Measurements from ENCODE around the gene SETX.

The SETX gene

DNA sequence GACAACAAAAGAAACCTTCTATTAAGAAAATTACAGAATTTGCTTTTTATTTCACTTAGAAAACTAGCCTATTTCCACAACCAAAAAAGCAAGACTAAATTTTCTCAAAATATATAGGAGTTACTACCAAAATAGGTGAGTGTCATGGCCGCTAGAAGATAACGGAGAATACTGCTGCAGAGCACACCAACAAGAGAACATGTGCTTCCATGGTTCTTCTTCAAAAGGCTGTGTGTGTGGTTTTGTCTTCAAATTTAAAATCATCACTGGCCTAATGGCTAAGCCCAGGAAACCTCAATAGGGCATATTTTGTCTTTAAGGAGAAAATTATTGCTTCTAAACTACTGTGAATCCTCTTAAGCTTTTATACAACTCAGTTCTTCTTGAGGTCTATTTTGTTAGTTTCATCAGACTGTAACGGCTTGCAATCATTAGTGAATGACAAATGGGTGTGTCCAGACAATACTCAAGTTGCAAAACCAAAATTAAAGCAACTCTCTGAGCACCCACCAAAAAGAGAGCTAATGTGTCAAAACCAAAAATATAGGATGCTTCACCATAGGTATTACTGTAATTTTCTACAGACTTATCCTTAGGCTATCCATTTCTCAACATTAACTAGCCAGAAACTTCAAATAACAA lies 3.3 kb downstream of the SETX start:
- DNase-seq = peak; percentile 41

DNA sequence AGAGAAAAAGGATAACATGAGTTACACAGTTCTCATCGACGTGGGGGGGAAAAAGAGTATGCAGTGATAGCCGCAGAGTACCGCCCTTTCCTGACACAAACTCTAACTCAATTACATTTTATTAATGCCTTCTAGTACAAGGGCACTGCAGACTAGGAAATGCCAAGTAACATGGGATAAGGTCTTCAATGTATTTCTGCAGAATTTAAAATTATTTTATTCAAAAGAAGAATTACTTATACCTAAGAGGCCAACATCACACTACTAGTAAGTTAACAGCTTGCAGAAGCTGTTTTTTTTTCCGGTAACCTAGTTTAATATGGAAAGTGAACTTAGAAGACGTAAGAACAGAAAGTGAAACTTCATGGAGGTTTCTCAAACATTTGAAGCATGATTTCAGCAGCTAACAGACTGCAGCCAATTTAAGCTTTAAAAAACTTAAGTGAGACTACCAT lies 3.9 kb downstream of the SETX start:
- peak; percentile 70 for DNase-seq

DNA sequence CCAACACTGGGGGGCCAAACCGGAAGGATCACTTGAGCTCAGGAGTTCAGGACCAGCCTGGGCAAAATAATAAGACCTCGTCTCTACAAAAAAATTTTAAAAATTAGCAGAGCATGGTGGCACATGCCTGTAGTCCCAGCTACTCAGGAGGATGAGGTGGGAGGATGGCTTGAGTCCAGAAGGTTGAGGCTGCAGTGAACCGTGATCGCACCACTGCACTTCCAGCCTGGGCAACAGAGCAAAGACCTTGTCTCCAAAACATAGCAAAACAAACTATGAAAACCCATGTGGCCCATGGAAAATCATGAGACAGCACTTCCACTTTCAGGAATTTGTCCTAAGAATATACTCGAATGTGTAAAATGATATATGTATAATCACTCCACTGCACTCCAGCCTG lies 6.1 kb downstream of the SETX start:
- no peak for DNase-seq

DNA sequence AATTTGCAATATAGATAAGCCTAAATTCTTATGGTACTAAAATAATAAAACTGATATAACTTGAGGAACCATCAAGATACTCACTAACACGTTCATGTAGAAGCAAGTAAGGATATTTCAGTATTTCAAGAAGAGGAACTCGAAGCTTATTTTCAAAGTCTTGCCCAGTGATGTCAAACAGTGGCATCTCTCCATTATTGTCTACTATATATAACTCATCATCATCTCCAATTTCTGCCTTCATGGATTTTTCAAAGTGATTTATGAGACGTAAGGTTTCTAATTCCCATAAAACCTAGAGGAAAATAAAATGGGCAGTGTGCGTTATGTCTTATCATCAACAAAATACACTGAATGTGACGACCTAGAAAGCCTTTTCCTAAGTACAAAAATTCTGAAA lies 8.6 kb downstream of the SETX start:
- DNase-seq = no peak

DNA sequence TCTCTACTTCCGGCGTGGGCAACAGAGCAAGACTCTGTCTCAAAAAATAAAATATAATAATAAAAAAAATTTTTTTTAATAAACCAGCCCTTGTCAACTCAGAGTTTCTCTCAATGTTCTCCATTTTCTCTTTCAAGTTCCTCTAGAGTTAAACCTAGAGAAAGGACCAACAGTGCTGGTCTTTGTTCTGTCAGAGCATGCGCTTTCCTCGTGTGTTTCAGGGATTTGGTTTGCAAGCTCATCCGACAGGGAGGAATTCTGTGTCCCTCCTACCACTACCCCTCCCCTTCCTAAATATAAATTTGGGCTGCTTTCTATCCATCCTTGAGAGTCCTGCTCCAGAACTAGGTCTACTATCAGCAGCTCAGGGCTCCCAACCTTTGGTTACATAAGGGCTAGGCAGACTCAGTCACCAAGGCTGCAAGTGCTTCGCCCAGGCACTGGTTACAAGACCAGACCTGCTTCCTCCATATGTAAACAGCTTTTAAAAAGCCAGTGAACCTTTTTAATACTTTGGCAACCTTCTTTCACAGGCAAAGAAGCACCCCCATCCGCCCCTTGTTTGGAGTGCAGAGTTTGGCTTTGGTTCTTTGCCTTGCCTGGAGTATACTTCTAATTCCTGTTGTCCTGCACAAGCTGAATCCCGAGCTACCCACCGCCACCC lies 13.5 kb downstream of the SETX start:
- no peak for DNase-seq

DNA sequence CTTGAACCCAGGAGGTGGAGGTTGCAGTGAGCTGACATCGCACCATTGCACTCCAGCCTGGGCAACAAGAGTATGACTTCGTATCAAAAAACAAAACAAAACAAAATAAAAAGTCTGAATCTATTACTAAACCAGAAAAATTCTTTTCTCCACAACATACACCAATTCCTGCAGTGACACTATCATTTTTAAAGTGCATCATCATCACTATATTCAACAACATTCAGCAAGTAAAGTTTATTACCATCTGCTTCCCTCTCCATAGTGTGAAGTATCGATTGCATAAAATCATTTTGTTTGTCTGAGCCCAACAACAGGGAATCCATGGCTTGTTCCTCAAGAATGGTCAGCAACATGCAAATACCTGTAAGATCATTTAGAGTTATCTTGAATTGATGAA lies 20.4 kb downstream of the SETX start:
- no peak for DNase-seq

DNA sequence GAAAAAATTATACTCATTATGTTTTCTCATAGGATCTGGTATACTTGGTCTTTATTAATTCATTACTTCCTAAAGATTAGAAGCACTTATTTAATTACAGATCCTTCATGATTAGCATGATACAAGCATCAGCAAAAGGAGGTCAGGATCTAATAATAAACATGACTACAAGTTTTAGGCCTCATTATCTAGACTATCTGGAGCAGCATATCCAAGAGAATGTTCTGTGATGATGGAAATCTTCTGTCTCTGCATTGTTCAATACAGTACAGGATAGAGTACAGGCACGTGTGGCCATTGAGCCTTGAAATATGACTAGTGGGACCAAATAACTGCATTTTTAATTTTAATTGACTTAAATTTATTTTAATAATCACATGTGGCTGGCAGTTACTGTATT lies 21.2 kb downstream of the SETX start:
- DNase-seq = no peak

DNA sequence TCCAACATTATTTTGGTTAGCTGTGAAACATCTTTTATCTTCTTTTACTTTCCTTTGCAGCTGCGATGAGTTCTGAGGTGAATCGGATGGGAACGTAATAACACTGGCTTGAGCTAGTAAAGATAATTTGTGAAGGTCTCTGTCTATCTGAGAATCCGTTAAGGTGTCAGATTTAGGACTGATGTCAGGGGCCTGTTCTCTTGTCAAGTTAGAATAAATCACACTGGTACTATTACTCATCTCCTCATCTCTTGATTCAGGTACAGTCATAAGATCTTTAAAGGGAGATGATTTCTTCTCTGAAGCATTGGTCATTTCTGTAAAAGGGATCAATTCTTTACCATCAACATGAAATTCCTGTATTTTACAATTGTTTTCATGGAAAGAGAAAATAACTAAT lies 26.2 kb downstream of the SETX start:
- DNase-seq = no peak

DNA sequence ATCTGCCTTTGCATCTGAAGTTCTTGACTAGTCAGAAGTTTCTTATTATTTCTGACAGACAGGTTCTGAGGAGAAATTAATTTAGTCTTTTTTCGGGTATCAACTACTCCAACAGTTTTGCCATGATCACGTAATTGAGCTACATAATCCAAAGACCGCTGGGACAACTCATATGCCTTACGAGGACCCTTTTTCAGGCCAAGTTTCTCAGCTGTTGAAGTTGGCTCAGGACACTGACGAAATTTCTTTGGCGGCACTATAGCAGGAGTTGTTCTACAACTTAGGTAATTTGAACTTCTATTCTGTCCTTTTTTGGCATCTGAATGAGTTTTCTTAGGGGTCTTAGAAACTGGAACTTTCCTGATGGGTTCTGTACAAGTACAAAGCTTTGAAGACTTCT lies 27.2 kb downstream of the SETX start:
- no peak for DNase-seq

DNA sequence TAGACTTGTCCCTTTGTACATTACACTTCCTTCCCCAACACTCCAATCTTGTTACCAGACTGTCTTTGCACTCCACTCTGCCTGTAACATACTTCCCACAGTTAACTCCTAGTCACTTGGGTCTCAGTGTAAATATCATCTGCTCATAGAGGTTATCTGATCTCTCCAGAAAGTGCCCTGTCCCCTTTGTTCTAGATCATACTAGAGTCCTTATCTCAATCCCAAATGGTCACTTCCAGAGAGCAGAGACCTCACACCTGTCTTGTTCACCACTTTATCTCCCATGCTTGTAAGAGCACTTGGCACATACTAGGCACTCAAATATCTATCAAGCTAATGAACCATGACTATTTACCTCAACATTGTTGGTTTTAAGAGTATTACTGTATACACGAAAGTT lies 30.4 kb downstream of the SETX start:
- peak; percentile 17 for DNase-seq

DNA sequence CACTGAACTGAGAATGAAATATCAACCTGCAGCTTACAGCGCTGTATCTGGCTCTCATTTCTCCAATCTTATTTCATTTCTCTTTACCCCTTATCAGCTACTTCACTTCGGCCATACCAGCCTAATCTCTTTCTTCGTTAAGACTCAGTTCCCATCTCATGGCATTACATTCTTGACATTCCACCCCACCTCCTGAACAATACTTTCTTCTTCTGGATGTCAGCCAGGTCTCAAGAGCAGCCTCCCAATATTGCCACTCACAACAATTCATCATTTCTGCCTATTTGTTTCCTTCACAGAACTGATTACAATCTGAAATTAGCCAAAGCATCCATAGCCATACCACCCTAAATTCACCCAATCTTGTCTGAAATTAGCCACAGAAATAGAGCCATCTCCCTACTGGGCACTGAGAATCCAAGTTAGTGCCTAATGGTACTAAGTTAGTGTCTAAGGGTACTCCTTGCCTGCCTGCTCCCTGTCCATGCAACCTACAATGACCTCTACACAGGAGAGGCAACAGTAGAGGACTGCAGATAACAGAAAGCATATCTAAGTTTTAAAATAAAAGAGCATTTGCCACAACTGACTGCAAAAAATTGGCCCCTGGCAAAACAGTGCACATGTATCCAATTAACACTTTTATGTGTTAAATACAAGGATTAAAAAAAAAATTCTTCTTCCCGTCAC lies 35.2 kb downstream of the SETX start:
- no peak for DNase-seq

DNA sequence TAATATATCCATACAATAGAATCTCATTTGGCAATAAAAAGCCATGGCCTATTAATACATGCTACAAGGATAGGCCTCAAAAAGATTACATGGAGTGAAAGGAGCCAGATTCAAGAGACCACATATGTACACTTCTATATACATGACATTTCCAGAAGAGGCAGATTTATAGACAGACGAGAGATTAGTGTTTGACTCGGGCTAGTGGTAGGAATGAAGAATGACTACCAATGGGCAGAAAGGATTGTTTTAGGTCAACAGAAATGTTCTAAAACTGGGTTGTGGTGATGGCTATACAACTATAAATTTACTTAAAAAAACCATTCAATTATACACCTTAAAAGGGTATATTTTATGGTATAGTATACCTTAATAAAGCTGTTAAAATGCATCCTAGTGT lies 41.9 kb downstream of the SETX start:
- DNase-seq = no peak

DNA sequence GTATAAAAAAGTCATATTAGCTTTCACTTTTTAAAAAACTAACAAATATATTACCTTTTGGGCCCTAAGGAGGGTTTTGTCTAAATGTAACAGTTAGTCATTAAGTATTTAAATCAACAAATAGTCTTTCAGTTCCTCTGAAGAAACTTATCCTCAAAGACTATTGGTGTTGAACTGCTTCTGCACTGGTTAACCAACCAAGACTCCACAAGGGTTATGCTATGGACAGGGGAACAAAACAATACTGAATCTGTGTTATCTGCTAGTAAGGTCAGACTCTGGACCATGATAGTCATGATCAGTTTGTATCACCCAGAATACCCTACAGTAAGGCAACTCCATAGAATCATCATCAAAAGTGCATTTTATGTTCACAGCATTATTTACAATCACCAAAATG lies 42.4 kb downstream of the SETX start:
- no peak for DNase-seq

DNA sequence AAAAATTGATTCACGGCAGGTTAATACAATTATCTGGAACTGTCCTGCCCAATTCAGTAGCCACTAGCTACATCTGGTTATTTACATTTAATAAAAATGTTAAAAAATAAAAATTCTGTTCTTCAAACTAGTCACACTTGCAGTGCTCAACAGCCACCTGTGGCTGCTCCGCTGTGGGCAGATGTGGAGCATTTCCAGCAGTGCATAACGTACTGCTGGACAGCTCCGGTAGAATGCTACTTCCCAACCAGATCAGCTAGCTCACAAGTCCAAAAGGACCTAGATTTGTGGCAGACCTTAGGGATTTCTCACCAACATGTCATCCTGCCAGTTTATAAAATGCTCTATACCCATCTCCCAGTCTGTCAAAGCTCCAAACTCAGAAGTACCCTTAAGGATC lies 42.8 kb downstream of the SETX start:
- DNase-seq = no peak

DNA sequence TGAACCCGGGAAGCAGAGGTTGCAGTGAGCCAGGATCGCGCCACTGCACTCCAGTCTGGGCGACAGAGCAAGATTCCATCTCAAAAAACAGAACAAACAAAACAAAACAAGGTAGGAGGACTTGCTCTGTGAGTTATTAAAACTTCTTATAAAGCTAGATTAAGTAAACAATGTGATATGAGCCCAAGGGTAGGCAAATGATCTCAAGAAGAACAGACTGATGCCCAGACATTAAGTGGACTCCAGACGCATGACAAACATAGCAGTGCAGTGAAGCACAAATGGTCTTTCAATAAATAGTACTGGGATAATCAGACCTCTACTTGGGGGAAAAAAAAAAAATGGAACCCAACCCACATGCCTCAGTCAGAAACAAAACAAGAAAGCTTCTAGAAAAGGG lies 45.7 kb downstream of the SETX start:
- no peak for DNase-seq

DNA sequence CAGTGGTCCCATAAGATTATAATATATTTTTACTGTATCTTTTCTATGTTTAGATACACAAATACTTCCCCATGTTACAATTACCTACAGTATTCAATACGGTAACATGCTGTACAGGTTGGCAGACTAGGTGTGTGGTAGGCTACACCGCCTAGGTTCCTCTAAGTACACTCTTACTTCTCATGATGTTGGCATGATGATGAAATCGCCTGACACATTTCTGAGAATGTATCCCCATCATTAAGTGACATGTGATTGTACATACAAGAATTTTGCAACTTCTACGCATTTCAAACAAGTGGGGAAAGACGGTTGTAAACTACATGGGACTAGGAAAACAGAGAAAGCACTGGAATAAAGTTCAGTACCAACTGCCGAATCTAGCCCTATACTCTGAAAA lies 53.3 kb downstream of the SETX start:
- DNase-seq = no peak

DNA sequence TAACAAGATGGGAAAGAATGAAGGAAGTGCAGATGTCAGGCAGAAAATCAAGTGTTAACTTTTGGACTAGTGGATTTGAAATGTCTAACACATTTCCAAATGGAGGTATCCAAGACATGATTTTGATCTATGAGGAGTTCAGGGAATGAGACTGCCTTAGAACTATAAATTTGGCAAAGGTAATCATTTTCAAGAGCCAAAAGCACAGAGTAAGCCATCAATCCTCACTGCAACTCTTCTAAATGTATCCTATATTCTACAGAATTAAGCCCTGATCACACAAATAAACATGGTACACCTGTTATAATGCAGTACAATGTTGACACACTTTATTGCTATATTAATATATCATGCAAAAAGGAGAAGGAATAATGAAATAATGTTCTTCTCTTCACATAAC lies 55.6 kb downstream of the SETX start:
- no peak for DNase-seq

DNA sequence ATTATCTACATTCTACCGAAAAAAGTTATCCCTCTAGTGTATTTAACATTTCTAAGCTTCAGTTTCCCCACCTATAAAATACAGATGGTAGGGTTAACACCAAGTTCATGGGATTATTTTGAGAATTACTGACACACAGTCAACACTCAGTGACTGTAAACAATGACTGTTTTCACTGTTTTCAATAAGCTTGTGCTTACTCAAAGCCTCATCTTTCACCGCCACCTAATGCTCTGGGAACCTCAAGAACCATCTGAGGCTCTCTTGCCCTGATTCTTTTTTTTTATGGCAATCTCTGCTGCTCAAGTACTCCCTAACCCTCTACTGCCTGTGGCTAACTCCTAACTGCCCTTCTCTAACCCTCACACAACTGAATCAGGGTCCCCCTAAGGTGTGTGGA lies 59.6 kb downstream of the SETX start:
- no peak for DNase-seq

DNA sequence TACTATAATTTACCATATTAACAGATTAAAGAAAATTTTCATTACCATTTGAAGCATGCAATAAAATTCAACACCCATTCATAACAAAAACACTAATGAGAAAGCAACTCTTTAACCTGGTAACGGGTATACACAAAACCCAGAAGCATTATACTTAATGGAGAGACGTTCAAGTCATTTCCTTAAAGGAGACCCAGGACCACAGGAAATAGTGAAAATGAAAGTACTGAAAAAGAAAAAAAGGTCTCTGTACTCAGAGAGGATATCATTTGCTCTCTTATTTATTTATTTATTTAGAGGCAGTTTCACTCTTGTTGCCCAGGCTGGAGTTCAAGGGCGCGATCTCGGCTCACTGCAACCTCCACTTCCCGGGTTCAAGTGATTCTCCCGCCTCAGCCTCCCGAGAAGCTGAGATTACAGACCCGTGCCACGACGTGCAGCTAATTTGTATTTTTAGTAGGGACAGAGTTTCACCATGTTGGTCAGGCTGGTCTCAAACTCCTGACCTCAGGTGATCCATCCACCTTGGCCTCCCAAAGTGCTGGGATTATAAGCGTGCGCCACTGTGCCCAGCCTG lies 61.6 kb downstream of the SETX start:
- no peak for DNase-seq

DNA sequence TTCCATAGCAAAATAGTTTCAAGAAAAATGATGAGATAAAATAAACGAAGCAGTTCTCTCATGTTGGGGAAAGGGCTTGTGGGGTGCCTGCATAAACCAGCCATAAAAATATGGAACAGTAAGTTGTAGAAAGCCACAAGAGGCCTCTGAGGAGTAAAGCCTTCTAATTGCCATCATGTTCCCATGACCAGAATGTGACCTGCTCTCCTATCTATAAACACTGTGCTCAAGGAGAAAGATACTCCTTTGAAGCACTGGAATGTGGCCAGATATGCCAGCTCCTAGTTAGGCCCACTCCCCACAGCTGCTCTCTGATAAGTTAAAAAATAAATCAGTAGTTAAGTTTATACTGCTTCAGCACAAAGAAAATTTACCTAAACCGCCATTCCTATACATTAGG lies 65.8 kb downstream of the SETX start:
- DNase-seq = peak; percentile 47

DNA sequence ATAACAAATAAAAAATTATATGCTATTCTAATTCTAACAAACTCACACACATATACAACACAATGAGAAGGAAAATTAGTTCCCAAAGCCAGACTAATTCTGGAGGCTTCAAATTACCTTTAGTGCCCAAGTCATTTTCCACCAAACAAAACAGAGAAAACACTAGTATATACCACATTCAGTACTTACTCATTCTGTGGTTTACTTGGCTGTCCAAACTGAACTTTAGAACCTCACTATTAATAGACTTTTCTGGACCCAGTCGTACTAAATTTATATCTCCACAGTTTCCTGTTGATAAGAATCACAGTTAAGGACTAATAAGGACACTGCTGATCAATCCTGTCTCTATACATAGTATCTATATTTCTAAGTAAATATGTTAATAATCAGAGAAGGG lies 66.4 kb downstream of the SETX start:
- no peak for DNase-seq

DNA sequence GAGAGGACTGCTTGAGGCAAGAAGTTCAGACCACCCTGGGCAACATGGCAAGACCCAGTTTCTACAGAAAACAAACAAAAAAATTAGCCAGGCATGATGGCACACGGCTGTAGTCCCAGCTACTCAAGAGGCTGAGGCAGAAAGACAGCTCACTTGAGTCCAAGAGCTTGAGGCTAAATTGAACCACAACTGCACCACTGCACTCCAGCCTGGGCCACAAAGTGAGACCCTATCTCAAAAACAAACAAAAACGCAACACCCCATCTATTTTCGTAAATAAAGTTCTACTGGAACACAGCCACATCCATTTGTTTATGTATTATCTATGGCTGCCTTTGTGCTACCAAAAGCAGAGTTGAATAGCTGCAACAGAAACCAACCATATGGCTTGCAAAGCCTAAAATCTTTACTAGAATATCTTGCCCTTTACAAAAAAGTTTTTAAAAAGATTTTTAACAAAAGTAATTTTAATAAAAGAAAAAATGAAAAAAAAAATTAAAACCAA lies 67.5 kb downstream of the SETX start:
- DNase-seq = no peak

DNA sequence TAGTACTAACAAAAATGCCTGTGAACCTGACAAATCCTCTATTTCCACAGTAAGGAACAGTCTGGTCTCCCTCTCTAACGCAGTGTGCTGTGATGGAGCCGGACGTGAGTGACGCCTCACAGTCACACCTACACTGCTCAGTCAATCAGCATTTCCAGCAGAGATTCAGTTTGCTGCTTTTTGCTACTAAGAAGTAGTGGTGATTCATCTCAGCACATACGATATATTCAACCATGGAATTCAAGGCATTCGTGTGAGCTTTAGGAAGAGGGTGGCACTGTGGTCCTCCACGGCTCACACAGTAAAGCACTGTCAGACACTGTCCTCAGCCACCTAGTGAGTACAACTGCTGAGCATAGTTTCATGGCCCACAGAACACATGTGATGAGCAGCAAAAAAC lies 70.9 kb downstream of the SETX start:
- no peak for DNase-seq

DNA sequence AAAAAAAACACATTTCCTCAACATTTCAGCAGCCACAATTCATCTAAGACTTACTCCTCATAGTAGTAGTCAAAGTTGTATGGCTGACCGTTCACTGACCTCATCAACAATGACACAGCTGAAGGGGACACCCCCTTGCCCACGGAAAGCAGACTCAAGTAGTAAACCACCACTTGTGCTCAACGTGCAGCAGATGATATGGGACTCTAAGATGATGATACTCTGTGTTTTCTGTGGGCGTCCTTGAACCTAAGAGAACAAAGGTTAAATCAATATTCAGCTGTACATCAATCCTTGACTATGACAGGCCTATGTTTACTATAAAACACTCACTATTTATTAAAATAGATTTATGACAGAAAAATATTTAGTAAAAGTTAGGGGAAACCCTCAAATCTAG lies 71.6 kb downstream of the SETX start:
- no peak for DNase-seq
